Activated CD4-positive, alpha-beta T cell treated with anti-CD3 and anti-CD28 coated beads, Interleukin-2, amount 50 U/mL, for 24 hours (primary cell): ENCODE results near the gene FOXL2.

Experiments
- DNase-seq, 2 donors: peaks; one replicate each; pipeline ENCODE4 v3.0.0-alpha.2; 2020; ENCODE audit warnings: low read depth in 1 of 2, low spot score in 1 of 2

The FOXL2 gene

DNA sequence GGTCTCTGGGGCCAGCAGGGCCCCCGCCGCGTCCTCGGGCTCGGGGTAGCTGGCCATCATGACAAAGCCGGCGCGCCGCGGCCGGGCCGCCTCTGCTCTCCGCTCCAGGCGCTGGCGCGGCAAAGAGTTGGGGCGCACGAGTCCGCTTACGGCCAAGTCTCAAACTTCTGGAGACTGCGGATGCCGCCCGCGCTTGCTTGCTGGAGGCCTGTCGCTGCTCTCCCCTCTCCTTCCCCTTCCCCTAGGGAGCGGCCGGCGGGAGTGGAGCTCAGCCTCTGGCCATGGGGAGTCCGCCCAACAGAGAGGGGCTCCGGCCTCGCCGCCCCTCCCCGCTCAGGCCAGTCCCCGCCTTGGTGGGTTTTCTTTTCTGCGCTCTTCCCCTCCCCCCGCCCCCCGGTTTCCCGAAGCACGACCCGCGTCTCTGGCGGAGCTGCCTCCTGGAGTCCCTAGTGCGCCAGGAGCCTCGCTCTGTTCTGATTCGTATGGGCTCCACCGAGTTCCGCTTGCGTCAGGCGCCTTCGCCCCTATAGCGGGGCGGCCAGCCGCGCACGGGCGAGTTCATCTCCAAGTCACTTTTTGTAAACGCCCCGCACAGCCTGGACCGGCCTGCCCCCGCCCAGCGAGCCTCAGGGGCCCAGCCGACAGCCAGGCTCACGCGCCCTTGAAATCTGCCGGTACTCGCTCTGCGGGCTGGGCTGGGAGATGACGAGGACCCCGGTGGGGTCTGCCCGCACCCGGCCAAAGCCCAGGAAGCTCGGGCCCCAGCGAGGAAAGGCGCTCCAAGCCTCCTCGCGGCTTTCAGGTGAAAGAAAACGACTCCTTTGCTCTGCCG, at the start of gene FOXL2, which contains the start of gene FOXL2NB:
Gene FOXL2, minus strand, starts transcription at position 475 of the 832 bp plus-strand sequence. Its CDS starts 415 bp downstream, at position 60.
Gene FOXL2NB, plus strand, starts transcription at position 555 of the 832 bp plus-strand sequence. Its CDS starts 148 bp downstream, at position 703.
- DNase-seq: no peak

DNA sequence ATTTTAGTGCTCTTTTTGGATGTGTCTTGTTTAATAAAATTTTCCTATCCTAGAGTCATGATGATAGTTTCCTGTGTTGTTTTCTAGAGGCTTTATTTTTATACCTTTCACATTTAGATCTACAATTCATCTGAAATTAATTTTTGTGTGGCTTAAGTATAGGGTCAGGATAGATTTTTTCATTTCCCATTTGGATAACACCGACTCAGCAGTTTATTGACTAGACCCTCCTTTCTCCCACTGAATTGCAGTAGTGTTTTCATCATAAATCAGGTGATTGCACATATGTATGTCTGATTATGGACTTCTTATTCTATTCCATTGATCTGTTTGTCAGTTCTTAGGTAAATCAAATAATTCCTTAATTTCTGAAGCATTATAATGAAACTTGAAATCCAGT, 48.8 kb upstream of the FOXL2 start:
- DNase-seq: no peak

DNA sequence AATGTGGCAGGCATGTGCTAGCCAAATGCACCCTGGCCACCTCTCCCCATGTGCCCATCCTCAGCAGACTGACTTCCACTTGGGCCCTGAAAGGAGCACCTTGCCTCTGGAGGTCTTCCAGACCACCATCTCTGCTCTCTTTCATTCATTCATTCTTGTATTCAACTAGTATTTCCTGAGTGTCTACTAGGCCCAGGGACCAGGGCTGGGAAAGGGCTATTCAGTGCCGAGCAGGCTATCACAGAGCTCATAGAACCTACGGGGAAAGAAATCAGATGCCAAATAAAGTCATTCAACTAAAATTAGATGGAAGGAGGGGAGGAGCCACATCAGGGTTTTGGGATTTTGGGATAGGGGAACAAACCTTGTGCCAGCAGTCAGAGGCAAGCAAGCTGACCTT, 40.2 kb upstream of the FOXL2 start:
- DNase-seq: no peak

DNA sequence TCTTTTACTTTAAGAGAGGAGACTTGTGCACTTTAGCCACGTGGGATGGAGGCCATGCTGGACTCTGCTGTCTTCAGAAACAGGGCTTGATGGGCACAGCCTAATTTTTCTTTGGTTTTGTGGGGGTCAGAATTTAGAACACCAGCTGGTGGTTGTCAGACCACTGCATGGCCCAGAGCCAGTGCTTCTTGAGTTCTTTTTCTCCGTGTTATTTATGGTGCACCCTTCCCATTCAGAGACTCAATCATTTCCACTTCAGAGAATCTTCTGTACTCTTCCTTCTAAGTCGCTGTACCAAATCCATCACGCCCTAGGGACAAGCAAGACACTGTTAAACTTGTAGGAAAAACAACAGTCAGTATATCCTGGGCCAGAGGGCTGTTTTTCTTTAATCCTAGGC, 39.0 kb upstream of the FOXL2 start:
- DNase-seq: no peak

DNA sequence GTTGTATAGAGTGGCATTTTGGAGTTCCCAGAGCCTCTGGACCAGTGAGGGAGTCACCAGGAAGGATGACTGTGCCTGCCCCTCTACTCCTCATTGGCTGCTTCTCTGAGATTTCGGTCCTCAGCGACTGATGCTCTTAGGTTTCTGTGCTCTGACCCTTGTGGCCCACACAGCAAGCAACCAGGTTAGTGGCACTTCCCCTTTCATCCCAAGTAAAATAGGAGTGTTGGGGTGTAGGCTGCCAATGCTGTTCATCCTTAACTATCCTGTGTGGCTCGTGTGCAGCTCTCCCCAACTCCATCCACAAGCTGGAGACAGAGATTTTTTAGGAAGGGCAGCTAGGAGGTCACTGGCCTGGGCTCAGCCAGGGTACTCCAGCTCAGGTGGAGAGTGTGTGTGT, 37.9 kb upstream of the FOXL2 start:
- DNase-seq: no peak

DNA sequence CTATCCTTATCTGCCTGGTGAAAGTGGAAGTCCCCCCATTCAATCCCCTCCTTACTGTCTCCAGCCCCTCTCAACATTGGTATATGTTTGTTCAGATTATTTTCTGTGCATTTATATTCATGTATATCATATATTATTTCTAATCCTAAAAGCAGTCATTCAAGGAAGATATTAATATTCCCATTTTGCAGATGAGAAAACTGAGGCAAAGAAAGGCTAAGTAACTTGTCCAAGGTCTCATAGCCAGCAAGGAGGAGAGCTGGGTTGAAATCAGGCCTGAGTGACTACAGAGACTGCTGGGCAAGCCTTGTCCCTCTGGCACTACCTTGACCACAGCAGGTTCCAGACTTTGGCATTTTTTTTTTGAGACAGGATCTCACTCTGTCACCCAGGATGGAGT, 29.1 kb upstream of the FOXL2 start:
- no peak for DNase-seq

DNA sequence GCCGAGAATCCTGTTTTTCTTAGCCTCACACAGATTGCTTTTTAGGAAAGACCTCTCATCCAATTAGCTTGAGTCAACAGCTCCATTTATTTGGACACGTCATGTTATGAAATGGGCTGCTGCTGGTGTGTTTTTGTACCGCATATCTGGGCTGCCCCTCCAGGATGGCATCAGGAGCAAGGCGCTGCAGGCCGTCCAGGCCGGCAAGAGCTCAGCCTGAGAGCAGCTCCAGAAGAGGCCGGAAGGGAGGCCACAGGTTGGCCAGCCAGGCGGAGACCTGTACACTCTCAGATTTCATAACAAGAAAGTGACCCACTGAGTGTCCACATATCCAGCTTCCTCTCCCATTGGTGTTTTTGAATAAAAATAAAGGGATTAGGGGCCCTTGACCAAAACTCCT, 28.4 kb upstream of the FOXL2 start:
- no peak for DNase-seq

DNA sequence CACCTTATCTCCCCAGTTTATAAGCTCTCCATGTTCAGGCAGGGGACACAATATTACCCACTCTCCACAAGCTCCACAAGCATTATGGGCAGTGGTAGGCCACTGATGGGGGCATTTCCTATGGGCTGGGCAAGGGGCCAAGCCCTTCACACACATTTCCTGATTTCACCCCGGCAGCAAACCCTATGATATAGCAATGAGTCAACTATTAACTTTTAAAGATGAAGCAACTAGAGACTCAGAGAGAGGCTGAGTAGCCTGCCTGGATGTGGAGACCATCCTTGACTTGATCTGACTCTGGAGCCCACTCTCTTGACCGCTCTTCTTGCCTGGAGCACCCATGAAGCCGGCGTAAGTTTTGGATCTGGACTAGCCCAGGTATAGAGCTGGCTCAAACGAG, 27.5 kb upstream of the FOXL2 start:
- DNase-seq: no peak

DNA sequence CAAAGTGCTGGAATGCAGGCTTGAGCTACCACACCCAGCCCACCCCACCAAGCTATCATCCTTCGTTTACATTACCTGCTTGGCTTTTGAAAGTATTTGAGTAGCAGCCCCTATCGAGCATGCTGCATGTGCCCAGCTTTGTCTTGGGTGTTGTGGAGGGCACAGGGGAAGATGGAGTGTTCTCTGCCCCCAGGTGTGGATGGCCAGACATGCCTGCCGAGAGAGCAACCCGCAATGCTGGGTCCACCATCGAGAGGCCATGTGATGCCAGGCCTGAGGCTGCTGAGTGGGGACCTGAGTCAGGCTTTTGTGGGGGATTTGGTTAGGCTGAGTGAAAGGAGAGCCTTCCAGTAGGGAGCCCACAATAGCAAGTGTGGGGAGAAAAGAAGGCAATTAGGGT, 26.0 kb upstream of the FOXL2 start:
- DNase-seq: no peak

DNA sequence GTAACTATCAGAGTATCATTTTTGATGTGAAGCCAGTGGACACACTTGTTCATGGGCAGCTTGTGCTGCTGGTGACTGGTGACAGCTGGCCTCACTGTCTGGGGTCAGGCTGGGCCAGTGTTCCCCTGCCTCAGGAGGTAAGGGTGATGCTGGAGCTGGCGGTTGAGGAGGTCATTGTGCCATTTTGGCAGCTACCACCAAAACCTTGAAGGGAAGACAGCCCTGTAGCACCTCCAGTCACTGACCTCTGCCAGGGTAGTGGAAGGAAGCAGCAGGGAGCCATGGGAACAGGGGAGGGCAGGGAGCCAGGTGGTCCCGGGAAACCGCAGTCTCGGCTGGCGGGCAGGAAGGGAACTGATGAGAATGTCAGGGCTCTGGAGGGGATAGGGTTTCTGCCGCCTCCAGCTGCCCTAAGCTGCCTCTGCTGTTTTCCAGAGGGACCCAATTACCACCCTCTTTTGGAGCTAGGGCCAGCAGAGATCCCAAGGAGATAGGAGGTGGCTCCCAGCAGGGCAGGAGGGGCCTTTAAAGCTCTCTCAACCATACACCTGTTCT, 24.9 kb upstream of the FOXL2 start:
- DNase-seq: no peak

DNA sequence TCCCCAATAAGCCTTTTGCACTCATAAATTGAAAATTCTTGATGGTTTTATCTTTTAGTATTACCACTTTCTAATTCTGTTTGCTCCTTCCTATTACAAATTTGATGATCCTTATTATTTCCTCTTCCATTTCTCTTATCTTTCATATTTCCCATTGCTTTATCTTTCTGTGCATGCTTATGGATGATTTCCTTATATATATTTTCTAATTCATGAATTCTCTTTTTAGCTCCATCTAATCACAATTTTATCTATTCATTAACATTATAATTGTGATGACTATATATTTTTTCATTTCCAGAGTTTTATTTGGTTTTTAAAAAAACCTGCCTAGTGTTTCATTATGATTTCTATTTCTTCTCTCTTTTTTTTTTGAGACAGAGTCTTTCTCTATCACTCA, 18.0 kb upstream of the FOXL2 start:
- no peak for DNase-seq

DNA sequence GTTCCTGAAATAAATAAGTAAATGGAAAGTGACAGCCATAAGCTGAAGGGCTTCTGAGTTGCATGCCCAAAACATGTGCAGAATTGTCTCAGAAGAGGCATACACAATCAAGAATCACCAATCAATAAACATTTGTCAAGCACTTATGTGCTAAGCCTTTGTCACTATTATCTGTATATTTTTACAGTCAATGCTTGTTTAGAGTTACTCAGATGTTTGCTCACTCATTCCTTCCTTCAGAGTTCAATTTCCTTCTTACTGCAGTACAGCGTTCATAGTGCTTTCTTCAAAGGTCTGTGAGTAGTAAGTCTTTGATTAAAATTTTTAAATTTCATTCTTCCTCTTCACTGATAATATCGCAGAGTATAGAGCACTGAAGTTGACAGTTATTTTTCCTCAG, 17.3 kb upstream of the FOXL2 start:
- no peak for DNase-seq

DNA sequence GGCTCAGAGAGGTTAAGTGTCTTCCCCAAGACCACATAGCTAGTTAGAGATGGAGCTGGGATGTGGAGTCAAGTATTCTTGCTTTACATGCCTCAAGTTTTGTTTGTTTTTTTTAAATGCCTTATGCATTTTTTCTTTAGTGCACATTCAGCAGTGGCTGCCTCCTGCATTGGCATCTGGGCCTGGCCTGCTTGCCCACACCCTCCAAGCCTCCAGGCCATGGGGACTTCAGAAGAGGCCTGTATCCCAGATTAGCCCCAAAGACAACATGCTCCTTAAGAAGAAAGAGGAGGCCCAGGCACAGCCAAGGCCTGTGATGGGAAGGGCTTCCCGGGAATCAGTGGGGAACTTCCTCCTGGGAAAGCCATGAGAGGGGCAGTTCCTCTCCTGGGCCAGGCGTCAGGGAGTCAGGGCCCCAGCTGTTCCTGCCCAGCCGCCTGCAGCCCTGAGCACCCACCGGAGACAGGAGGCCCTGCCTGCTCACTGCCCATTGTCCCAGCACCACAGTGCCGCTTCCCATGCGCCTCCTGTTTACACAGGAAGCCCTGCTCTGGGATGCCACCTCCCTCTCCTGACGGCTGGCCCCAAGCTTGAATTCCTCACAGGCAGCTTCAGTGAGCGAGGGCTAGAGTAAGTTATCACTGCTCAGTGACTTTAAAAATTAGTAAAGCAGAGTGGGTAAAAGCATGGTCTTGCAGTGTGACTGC, 16.1 kb upstream of the FOXL2 start:
- DNase-seq: no peak

DNA sequence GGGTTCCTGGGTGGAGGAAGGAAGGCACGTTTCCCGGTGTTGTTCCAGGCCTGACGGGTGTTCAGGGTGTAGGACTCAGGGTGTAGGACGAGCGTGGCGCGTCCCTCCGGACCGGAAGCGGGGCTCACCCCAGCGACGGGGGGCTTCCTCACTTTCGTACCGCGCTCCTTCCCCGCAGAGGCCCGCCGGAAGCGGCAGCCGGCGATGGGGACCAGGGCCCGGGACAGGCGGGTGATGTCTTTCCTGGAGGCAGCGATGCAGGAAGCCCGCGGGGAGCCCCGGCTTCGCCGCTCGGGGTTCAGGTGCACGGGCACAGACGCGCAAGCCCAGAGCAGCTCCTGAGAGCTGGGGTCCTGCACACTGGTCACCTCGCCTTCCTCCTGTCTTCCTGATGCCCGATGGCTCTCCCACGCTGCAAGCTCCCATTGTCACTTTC, 13.5 kb upstream of the FOXL2 start:
- DNase-seq: no peak

DNA sequence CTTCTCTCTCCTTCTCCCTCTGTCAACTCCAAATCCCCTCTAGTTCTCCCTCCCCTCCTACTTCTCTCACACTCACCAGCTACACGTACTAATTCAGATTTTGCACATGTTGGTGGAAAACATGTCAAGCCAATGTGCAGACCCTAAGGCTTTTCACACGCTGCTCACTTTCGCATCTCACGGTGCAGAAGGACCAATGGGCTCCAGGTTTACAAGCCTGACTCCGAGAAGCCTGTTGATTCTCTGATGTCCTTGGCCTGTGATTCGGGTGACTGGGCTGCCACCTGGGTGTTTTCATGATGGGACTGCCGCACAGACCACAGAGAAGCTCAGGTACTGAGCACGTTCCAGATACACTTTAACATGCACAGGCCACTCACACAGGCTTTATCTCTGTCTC, 3.8 kb upstream of the FOXL2 start:
- DNase-seq: no peak

DNA sequence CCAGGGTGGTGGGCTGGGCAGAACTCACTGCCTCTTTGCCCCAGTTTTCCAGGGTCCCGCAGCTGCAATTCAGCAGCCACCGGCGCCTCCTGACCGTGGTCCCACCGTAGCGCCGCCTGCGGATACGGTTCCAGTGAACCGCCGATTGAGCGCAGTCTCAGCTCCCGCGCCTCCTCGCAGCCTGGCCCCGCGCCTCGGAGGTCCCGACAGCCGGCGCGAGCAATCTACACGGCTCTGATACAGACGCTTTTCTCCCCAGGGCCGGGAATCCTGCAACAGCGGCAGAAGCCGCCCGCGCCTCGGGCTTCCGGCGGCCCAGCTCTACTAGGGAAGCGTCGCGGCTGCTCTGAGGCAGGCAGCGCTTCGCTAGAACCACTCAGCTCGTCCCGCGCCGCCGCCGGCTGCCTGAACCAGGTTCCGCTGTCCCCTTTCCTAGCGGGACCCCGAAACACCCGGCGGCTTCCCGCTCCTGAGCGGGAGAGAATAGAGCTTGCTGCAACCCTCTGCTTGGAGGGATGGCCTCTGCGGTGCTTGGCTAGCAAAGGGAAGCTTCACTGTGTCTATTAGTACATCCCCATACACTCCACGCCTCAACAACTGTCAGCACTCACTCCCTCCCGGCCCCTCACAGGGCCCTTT, 3.2 kb upstream of the FOXL2 start:
- no peak for DNase-seq

DNA sequence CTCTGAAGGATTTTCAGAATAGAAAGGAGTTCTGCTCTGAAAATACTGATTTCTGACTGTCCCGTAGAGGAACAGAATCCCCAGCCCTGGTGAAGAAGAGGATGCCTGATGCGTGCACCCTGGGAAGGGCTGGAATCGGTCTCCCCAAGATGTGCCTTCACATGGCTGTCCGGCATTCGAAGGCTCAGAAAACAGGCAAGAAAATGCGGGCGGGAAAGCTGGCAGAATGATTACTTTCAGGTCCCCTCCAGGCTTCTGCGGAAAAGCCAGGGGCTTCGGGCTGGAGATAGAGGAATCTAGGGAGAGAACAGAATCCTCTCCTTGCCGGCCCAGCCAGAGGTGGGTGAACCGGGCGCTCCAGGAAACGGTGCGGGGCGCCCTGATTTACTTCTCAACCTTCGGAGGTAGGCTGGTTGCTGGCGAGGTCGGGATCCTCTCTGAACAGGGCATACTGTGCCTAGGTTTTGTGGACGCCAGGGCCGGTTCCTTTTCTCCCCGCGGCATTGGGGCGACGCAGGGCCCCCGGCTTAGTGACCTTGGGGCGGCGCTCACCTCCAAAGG, 2.6 kb upstream of the FOXL2 start:
- DNase-seq: no peak

DNA sequence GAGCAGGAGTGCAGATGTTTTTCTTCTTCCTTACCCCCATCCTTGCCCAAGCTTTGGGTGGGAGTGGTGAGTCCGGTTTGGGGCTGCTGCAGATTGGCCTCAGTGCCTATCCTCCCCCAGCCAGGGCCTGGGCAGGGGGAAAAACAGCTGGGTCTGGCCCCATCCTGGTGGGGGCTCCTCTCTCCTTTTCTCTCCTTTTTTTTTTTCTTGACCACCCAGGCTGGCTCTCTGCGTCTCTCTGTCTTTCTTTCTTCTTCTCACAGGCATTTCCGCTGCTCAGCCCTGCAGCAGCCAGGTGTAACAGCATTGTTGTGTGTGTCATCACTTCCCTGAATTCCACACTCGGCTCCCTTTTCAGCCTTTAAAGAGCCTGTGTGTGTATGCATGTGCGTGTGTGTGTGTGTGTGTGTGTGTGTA, 2.1 kb upstream of the FOXL2 start:
- no peak for DNase-seq

DNA sequence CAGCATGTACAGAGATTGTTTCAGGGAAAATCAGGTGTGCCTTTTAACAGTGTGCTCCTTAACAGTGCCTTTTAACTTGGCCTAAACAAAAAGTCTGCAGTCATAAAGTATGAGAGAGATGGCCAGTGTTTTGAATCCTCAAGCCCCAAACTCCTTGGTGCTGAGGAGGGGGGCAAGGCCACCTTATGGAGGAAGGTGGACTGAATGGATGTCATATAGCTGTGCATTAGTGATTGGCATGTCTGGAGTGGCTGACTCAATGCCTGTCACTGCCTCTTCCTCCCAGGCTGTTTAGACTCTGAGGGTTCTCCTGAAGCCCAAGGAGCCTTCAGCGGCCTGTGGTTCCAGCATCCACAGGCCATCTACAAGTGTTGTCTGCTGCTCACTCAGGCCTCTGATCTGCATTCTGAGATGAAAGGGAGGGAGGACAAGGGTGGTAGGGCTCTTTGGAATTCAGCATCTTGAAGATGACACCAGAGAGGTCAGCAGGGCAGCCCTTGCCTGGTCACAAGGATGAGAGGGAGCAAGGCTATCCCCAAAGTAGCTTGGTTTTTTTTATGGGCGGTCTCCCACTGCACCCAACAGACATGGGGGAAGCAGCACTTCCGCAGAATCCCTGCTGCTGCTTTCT, 1.5 kb upstream of the FOXL2 start:
- DNase-seq: no peak

DNA sequence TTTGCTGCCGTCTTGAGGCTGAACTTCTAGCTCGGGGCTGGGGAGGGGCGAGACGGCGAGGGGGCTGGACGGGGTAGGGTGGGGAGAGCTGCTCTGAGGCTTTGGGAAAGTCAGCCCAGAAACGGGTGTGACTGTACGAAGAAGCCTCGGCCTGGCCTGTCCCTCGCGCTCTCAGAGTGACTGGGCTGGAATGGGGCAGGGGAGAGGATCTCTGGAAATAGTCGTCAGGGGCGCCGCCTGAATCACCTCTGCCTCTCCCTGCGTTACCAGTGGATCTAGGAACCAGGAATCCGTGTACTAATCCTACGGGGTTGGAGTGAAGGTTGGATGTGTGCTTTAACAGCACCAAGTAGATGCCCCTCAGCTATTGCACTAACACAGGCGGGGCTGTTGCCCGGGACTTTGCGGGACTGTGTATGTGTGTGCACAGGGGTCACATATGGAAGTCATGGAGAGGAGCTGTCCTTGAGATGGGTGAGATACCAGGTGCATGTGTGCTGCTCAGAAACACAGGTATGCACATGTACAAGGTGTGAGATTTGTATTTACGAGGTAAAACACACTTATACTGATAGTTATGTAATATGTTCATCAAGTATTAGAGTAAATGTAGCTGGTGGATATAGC, 671 bp upstream of the FOXL2 start:
- no peak for DNase-seq
